GM21786 (cell line): ENCODE data around the gene AGGF1.
"Not testable (repeated sequence)": the region's sequence is repeated elsewhere in the genome, so short reads cannot be mapped to it uniquely, and the experiment has no call there.

Experiments
- ATAC-seq: cut with Tn5 transposase; IDR thresholded peaks from one replicate; pipeline ENCODE4 v1.9.1; 2021; ENCODE audit not compliant: unreplicated experiment

Gene AGGF1

GRCh38 chr5:77086689-77087483 lies 56.7 kb downstream of the AGGF1 start, which contains the start of gene ZBED3:
Gene ZBED3 (minus strand): TSS chr5:77087285. CDS start chr5:77077878, 9,407 bp downstream.
- ATAC-seq, result peak; percentile 60

GRCh38 chr5:77087484-77088261 lies 57.5 kb downstream of the AGGF1 start:
- no peak for ATAC-seq

GRCh38 chr5:77095189-77095588 lies 65.0 kb downstream of the AGGF1 start:
- ATAC-seq, result no peak

- no peak for ATAC-seq
Observed at GRCh38 chr5:77101298-77101697, 71.1 kb downstream of the AGGF1 start.

GRCh38 chr5:77102549-77102948 lies 72.3 kb downstream of the AGGF1 start:
- no peak for ATAC-seq

GRCh38 chr5:77103457-77103856 lies 73.3 kb downstream of the AGGF1 start:
- ATAC-seq, result no peak

GRCh38 chr5:77104813-77105212 lies 74.6 kb downstream of the AGGF1 start:
- ATAC-seq, result no peak

GRCh38 chr5:77107035-77107434 lies 76.8 kb downstream of the AGGF1 start:
- not testable (repeated sequence) for ATAC-seq
